PC-9 (cell line): ENCODE results near the gene GAS7.

Experiments used
- CTCF ChIP-seq: fragments of 200-600 bp; sonication (generic); conservative IDR thresholded peaks from 2 replicates; pipeline ENCODE4 v1.6.1; 2017; ENCODE audit warnings: mixed run types, antibody characterized with exemption, mild to moderate bottlenecking, moderate library complexity
- EZH2 ChIP-seq: fragments of 200-600 bp; sonication (generic); IDR thresholded peaks from 2 replicates; pipeline ENCODE4 v1.8.0; 2017; ENCODE audit warnings: antibody characterized with exemption, low read depth

GRCh38 chr17:10075919-10076318 is 122.5 kb downstream of the GAS7 start:
- TF ChIP-seq CTCF (no peak), EZH2 (no peak)
